H9 (cell line): ENCODE results near the gene TMEM132C. TPM values are rescaled to one million over a fixed set of nuclear protein-coding genes. Genes with fewer than 3 reads are reported as not detected.

Experiments
- DNase-seq: peaks from one replicate; pipeline ENCODE4 v3.0.0-alpha.2; 2017
- H2AFZ ChIP-seq: one replicate; pipeline ENCODE4 v1.6.1; 2013; ENCODE audit warnings: mild to moderate bottlenecking, low read length, control low read depth, moderate library complexity
- H2AK5ac ChIP-seq: 2 replicates; pipeline ENCODE4 v1.6.1; 2013; ENCODE audit warnings: low read length, control low read depth, mixed read lengths; ENCODE audit not compliant: insufficient read length
- H2BK120ac ChIP-seq: one replicate; pipeline ENCODE4 v1.6.1; 2013; ENCODE audit warnings: low read depth, mild to moderate bottlenecking, low read length, control low read depth, inconsistent platforms; ENCODE audit not compliant: poor library complexity, severe bottlenecking
- H2BK12ac ChIP-seq: 2 replicates; pipeline ENCODE4 v1.6.1; 2013; ENCODE audit warnings: low read length, control low read depth, mixed read lengths, low read depth; ENCODE audit not compliant: insufficient read length
- H2BK15ac ChIP-seq: 2 replicates; pipeline ENCODE4 v1.6.1; 2013; ENCODE audit warnings: low read depth, low read length, control low read depth
- H2BK20ac ChIP-seq: one replicate; pipeline ENCODE4 v1.6.1; 2013; ENCODE audit warnings: low read depth, mild to moderate bottlenecking, low read length, control low read depth, inconsistent platforms; ENCODE audit not compliant: poor library complexity, severe bottlenecking
- H2BK5ac ChIP-seq: 2 replicates; pipeline ENCODE4 v1.6.1; 2013; ENCODE audit warnings: low read length, control low read depth, mixed read lengths; ENCODE audit not compliant: insufficient read length
- H3K14ac ChIP-seq: 2 replicates; pipeline ENCODE4 v1.6.1; 2013; ENCODE audit warnings: low read length, control low read depth; ENCODE audit not compliant: insufficient read depth
- H3K18ac ChIP-seq: 2 replicates; pipeline ENCODE4 v1.6.1; 2013; ENCODE audit warnings: low read depth, mild to moderate bottlenecking, mixed read lengths, low read length, control low read depth; ENCODE audit not compliant: insufficient read length
- H3K23ac ChIP-seq: 2 replicates; pipeline ENCODE4 v1.6.1; 2013; ENCODE audit warnings: low read length, control low read depth, mixed read lengths, low read depth; ENCODE audit not compliant: insufficient read length
- H3K23me2 ChIP-seq: 2 replicates; pipeline ENCODE4 v1.6.1; 2013; ENCODE audit warnings: low read depth, mild to moderate bottlenecking, mixed read lengths, low read length, control low read depth; ENCODE audit not compliant: insufficient read length, poor library complexity, severe bottlenecking
- H3K27ac ChIP-seq: 2 replicates; pipeline ENCODE4 v1.5.1; 2013; ENCODE audit warnings: low read length, control low read depth, mixed read lengths, low read depth; ENCODE audit not compliant: insufficient read length
- H3K27me3 ChIP-seq: 2 replicates; pipeline ENCODE4 v1.6.1; 2013; ENCODE audit warnings: low read length, control low read depth, inconsistent platforms; ENCODE audit not compliant: insufficient read depth
- H3K4ac ChIP-seq: 2 replicates; pipeline ENCODE4 v1.6.1; 2013; ENCODE audit warnings: low read depth, mild to moderate bottlenecking, control low read depth, inconsistent platforms, low read length, moderate library complexity
- H3K4me1 ChIP-seq: 2 replicates; pipeline ENCODE4 v1.6.1; 2013; ENCODE audit warnings: low read length, control low read depth, inconsistent platforms; ENCODE audit not compliant: insufficient read depth
- H3K4me2 ChIP-seq: 2 replicates; pipeline ENCODE4 v1.6.1; 2013; ENCODE audit warnings: low read length, control low read depth, mixed read lengths; ENCODE audit not compliant: insufficient read length, insufficient read depth
- H3K56ac ChIP-seq: 2 replicates; pipeline ENCODE4 v1.6.1; 2013; ENCODE audit warnings: low read depth, mild to moderate bottlenecking, mixed read lengths, low read length, control low read depth; ENCODE audit not compliant: insufficient read length
- H3K79me1 ChIP-seq: 2 replicates; pipeline ENCODE4 v1.6.1; 2013; ENCODE audit warnings: low read depth, mild to moderate bottlenecking, moderate library complexity, low read length, control low read depth, inconsistent platforms; ENCODE audit not compliant: insufficient read depth, poor library complexity, severe bottlenecking
- H3K79me2 ChIP-seq: 2 replicates; pipeline ENCODE4 v1.6.1; 2013; ENCODE audit warnings: low read length, control low read depth, inconsistent platforms; ENCODE audit not compliant: insufficient read depth
- H3K9ac ChIP-seq: 2 replicates; pipeline ENCODE4 v1.6.1; 2013; ENCODE audit warnings: low read length, control low read depth, mixed read lengths; ENCODE audit not compliant: insufficient read length; ENCODE audit errors: extremely low read depth
- H3K9me3 ChIP-seq: one replicate; pipeline ENCODE4 v1.6.1; 2013; ENCODE audit warnings: low read depth, low read length, inconsistent platforms; ENCODE audit not compliant: control insufficient read depth
- H3T11ph ChIP-seq: one replicate; pipeline ENCODE4 v1.6.1; 2013; ENCODE audit warnings: mild to moderate bottlenecking, low read length, control low read depth, inconsistent platforms
- H4K20me1 ChIP-seq: one replicate; pipeline ENCODE4 v1.6.1; 2013; ENCODE audit not compliant: control insufficient read depth, insufficient read length, insufficient read depth
- H4K5ac ChIP-seq: 2 replicates; pipeline ENCODE4 v1.6.1; 2013; ENCODE audit warnings: low read depth, mild to moderate bottlenecking, mixed read lengths, low read length, control low read depth; ENCODE audit not compliant: insufficient read length
- H4K8ac ChIP-seq: replicated peaks from 2 replicates; pipeline ENCODE4 v1.6.1; 2013; ENCODE audit warnings: low read length, control low read depth, mixed read lengths, low read depth; ENCODE audit not compliant: insufficient read length
- H4K91ac ChIP-seq: 2 replicates; pipeline ENCODE4 v1.6.1; 2013; ENCODE audit warnings: low read depth, mild to moderate bottlenecking, moderate library complexity, mixed read lengths, low read length, control low read depth; ENCODE audit not compliant: insufficient read length
- H3K27ac Mint-ChIP-seq, 3 experiments: 2 replicates in 2 of 3; 3 replicates in 1 of 3; pipeline ENCODE4 v1.8.0; 2020 to 2021; ENCODE audit warnings: mixed read lengths in 3 of 3, mild to moderate bottlenecking in 1 of 3, moderate library complexity in 1 of 3
- H3K27me3 Mint-ChIP-seq: 2 replicates; pipeline ENCODE4 v1.8.0; 2021; ENCODE audit warnings: low read depth, mild to moderate bottlenecking, moderate library complexity, mixed read lengths
- H3K36me3 Mint-ChIP-seq, 3 experiments: 2 replicates in 2 of 3; 3 replicates in 1 of 3; pipeline ENCODE4 v1.8.0; 2020 to 2021; ENCODE audit warnings: low read depth in 3 of 3, mixed read lengths in 3 of 3; ENCODE audit not compliant: insufficient read depth in 1 of 3
- H3K4me1 Mint-ChIP-seq, 2 experiments: 2 replicates each; pipeline ENCODE4 v1.8.0; 2020; ENCODE audit warnings: mixed read lengths in 2 of 2
- H3K4me3 Mint-ChIP-seq, 2 experiments: 2 replicates in 1 of 2; 3 replicates in 1 of 2; pipeline ENCODE4 v1.8.0; 2020 to 2021; ENCODE audit warnings: mild to moderate bottlenecking in 2 of 2, mixed read lengths in 2 of 2, moderate library complexity in 1 of 2
- H3K9me3 Mint-ChIP-seq, 2 experiments: 2 replicates in 1 of 2; 3 replicates in 1 of 2; pipeline ENCODE4 v1.8.0; 2020; ENCODE audit warnings: mild to moderate bottlenecking in 2 of 2, mixed read lengths in 2 of 2, moderate library complexity in 1 of 2
- WGBS: extraction: QIAGEN DNeasy Blood & Tissue Kit; methylation state at CpG from one replicate; pipeline ENCODE4 v1.1.7; 2013; ENCODE audit warnings: missing lambda C conversion rate, low lambda C conversion rate, mixed read lengths; ENCODE audit not compliant: insufficient read length; ENCODE audit errors: extremely low coverage; 5-methylcytosine and 5-hydroxymethylcytosine counted together
- total RNA-seq: library from RNA; stranded (reverse); gene quantifications from 2 replicates; pipeline ENCODE4 v1.2.1, GENCODE V29; 2021
- TF ChIP-seq, protein P1 (sequence below): fragments of 200-600 bp; sonication (generic); conservative IDR thresholded peaks from 3 replicates; pipeline ENCODE4 v1.8.0; 2021; ENCODE audit warnings: antibody characterized with exemption, mild to moderate bottlenecking

TMEM132C gene
- total RNA-seq, 1 experiment from 2014 or later = 0.22 TPM

DNA sequence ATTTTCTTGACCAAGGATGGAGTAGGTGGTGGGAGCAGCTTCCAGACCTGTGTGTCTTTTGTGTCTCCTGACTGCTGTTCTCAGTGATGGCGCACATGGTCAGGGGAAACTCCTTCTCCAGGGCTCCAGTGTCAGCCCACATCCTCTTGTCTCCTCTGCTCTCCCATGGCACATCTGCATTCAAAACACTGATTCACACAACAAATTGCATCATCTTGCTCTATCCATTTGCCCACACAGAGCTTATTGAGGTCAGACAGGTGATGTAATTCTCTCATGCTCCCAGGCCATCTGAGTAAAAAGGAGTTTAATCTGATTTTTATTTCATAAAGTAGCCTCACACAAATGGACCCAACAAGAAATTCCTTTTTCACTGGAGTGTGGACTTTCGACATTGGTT is 21.8 kb upstream of the TMEM132C start:
- Mint-ChIP-seq H3K36me3 (peaks cover 4 to 20% (median 15%) of the 10 kb centered on the region in 3 experiments; a peak in 6 of 7 replicates), H3K27me3 (peaks cover 31% of the 10 kb centered on the region), H3K4me3 (no peak overlapping the region), H3K27ac (no peak overlapping the region), H3K9me3 (peaks cover 23 to 24% of the 10 kb centered on the region in 2 experiments), H3K4me1 (peaks cover 7 to 11% of the 10 kb centered on the region in 2 experiments)
- no peak overlapping the region for H2BK12ac ChIP-seq
- H3K4me1 ChIP-seq = peaks cover 5% of the 10 kb centered on the region; the same call in 1 of the 2 replicates
- no peak overlapping the region for H2AK5ac ChIP-seq
- H2AFZ ChIP-seq = no peak overlapping the region
- no peak overlapping the region for H3K27ac ChIP-seq
- no peak overlapping the region for H4K91ac ChIP-seq
- H3K14ac ChIP-seq = no peak overlapping the region
- H3K9ac ChIP-seq = no peak overlapping the region
- no peak overlapping the region for H3K23ac ChIP-seq
- no peaks in the 10 kb centered on the region for H3K23me2 ChIP-seq
- no peak overlapping the region for H2BK15ac ChIP-seq
- H3K27me3 ChIP-seq = no peaks in the 10 kb centered on the region
- DNase-seq = no peak
- peaks cover 6% of the 10 kb centered on the region for H3K9me3 ChIP-seq
- no peaks in the 10 kb centered on the region for H3K79me1 ChIP-seq
- TF ChIP-seq, protein P1, sequence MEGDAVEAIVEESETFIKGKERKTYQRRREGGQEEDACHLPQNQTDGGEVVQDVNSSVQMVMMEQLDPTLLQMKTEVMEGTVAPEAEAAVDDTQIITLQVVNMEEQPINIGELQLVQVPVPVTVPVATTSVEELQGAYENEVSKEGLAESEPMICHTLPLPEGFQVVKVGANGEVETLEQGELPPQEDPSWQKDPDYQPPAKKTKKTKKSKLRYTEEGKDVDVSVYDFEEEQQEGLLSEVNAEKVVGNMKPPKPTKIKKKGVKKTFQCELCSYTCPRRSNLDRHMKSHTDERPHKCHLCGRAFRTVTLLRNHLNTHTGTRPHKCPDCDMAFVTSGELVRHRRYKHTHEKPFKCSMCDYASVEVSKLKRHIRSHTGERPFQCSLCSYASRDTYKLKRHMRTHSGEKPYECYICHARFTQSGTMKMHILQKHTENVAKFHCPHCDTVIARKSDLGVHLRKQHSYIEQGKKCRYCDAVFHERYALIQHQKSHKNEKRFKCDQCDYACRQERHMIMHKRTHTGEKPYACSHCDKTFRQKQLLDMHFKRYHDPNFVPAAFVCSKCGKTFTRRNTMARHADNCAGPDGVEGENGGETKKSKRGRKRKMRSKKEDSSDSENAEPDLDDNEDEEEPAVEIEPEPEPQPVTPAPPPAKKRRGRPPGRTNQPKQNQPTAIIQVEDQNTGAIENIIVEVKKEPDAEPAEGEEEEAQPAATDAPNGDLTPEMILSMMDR = no peak
- no peak overlapping the region for H4K5ac ChIP-seq
- no peak overlapping the region for H3K18ac ChIP-seq
- H3K56ac ChIP-seq = no peak overlapping the region
- no peak overlapping the region for H3K4ac ChIP-seq
- H2BK5ac ChIP-seq = no peak overlapping the region
- no CpG with 5 or more reads among the region's 2 CpGs for WGBS
- H2BK120ac ChIP-seq = no peak overlapping the region
- H4K8ac ChIP-seq = no peak overlapping the region
- no peak overlapping the region for H3K4me2 ChIP-seq
- H4K20me1 ChIP-seq = no peaks in the 10 kb centered on the region
- H2BK20ac ChIP-seq = no peak overlapping the region
- H3K79me2 ChIP-seq = no peaks in the 10 kb centered on the region
- no peak overlapping the region for H3T11ph ChIP-seq
